Activated CD8-positive, alpha-beta memory T cell treated with anti-CD3 and anti-CD28 coated beads, Interleukin-2, amount 50 U/mL, for 48 hours (primary cell): ENCODE data around the gene UNC13D.
A peak's percentile ranks its signal among the peaks of the same experiment; 100 is the strongest.
"Not testable (repeated sequence)": the region's sequence is repeated elsewhere in the genome, so short reads cannot be mapped to it uniquely, and the experiment has no call there.

Source experiments
- DNase-seq: peaks from one replicate; pipeline ENCODE4 v3.0.0-alpha.2; 2020

UNC13D gene

DNA sequence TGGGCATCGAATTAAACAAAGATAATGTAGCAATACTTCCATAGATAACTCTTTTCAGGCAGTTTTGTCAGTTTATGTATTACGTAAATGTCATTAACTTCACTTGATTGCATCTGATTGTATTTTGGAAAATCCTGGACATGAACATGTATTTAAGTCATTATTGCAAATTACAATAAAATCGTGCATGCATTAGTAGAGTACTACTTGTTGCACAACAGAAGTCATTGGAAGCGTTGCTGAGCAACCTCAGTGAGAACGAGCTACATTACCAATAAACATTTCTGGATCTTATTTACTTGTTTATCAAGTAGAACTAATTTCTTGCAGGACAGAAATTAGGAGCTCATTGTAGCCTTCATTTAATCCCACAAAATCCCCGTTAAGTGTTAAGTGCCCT is 53.0 kb downstream of the UNC13D start:
- DNase-seq = no peak

DNA sequence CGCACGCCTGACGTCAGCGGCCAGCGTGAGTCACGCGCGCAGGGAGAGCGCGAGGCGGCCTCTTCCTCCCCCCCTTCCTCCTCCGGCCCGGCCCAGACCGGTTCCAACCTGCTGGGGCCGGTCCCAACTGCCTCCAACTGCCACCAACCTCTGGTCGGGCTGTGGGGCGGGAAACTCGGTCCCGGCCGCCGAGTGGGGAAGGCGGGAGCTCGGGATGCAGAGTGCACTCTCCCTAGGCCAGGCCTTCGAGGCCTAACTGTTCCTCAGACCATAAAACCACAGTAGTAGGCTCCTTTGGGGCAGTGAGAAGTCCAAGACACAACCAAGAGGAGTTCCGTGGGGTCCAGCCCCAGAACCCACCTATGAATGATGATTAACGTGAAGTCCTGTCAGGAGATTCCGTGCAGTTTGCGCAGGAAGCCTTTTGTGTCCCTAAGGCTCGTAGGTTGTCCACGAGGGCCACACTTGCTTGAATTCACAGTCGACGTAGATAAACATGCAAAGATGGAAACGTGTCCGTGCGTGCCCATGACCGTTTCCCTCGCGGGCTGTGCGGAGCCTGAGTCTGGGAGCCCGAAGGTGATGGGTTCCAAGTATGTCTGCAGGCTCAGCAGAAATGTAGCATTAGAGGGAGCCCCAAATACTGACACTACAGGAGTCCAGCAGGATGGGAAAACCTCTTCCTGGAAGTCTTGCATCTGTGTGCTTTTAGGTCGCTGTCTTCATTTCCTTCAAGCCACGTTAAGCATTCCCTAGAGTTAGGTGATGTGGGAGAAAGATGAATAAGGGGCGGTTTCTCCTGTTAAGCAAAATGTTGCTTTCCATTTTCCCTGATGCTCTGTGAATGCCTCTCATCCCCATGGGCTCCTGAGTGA is 59.0 kb downstream of the UNC13D start:
- DNase-seq = peak; percentile 93

- peak; percentile 95 for DNase-seq
Observed at GRCh38 chr17:75784473-75785015, 59.7 kb downstream of the UNC13D start, which contains the start of gene UNK. UNK (plus strand) TSS chr17:75784806; CDS start chr17:75784881, 75 bp downstream.

GRCh38 chr17:75783803-75784472 is 60.3 kb downstream of the UNC13D start:
- DNase-seq = peak; percentile 67

GRCh38 chr17:75783069-75783783 is 61.0 kb downstream of the UNC13D start:
- no peak for DNase-seq

GRCh38 chr17:75779987-75780889 is 64.0 kb downstream of the UNC13D start:
- no peak for DNase-seq

- peak; percentile 96 for DNase-seq
Observed at GRCh38 chr17:75779250-75779986, 64.8 kb downstream of the UNC13D start.

DNA sequence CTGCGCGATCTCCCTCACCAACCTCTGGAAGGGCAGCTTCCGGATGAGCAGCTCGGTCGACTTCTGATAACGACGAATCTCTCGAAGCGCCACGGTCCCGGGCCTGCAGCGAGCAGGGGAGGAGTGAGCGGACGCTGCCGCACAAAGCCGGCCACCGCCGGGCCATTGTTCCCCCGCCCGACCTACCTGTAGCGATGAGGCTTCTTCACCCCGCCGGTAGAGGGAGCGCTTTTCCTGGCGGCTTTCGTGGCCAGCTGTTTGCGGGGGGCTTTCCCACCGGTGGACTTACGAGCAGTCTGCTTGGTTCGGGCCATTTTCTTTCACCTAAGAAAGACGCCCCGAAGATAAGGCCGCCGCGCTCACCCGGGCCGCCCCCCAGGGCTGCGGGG is 65.3 kb downstream of the UNC13D start:
- no peak for DNase-seq

DNA sequence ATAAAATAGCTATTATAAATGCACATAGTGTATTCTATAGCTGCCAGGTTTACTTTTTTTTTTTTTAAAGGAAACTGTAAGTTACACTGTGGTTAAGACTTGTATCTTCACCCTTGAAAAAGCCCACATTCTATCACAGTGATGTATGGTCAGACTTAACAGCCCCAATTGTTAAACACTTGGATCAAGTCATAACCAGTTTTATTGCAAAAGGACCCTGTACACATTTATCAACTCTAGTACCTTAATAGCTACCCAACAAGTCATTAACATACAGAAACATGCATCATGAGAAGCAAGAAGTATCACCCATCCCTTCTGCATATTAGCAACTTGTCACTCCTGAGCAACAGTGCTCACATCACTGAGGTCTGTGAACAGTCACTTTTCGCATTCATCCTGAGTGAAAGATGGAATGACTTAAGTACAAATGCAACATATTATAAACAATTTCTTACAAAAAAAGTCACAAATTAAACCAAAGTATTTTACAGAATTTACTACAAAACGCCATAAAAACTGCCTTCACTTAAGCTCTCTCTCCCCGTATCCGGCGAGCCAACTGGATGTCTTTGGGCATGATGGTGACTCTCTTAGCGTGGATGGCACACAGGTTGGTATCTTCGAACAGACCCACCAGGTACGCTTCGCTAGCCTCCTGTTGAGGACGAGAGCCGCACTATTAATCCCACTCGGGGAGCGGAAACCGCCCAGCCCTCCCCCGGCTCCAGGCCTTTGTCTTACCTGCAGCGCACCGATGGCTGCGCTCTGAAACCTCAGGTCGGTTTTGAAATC is 65.9 kb downstream of the UNC13D start:
- not testable (repeated sequence) for DNase-seq

DNA sequence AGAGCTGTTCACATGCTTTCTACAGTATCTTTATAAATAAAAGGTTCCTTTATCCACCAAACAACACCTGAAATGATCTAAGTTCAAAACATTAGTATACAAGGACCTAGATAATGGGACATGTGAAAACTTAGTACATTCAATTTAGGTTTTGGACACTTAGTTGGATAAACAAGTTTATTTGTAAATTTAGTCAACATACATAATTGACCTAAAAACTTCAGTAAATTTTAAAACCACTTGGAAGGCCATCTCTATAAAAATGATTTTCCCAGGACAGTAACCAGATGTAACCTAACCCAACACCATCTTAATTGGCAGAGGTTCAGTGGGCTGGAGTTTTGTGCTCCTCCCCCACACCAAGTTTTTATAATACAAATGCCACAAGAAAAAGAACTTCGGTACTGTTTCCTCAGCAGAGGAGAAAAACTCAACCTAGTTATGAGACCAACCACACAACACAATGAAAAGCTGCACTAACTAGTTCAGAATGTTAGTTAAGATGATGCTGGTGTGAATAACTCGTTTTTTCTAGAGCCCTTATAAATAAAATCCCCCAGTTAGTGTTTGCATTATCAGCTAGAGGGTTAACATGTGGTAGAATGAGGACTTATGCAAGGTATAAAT is 66.8 kb downstream of the UNC13D start:
- DNase-seq = no peak
